NCI-H748 (cell line): ENCODE data around the gene IFNA14.
"Not testable (repeated sequence)": the region's sequence is repeated elsewhere in the genome, so short reads cannot be mapped to it uniquely, and the experiment has no call there.

ENCODE experiments used
- DNase-seq: peaks from one replicate; lab custom pipeline; 2025; ENCODE audit not compliant: unreplicated experiment; lab: John Stamatoyannopoulos, UW

IFNA14 gene

GRCh38 chr9:21239911-21240310 lies at the start of gene IFNA14:
IFNA14 (minus strand) TSS chr9:21240005; CDS start chr9:21239935, 70 bp downstream.
- DNase-seq, result no peak

GRCh38 chr9:21287280-21287679 lies 47.5 kb upstream of the IFNA14 start:
- no peak for DNase-seq

GRCh38 chr9:21286659-21287058 lies 46.9 kb upstream of the IFNA14 start:
- DNase-seq, result no peak

- no peak for DNase-seq
These were observed 46.3 kb upstream of the IFNA14 start for GRCh38 chr9:21286099-21286498.

GRCh38 chr9:21281275-21281674 lies 41.5 kb upstream of the IFNA14 start:
- DNase-seq, result no peak

GRCh38 chr9:21268347-21268657 lies 28.5 kb upstream of the IFNA14 start:
- DNase-seq, result no peak

GRCh38 chr9:21267485-21268346 lies 27.9 kb upstream of the IFNA14 start:
- DNase-seq, result no peak

- DNase-seq, result no peak
These were observed 27.1 kb upstream of the IFNA14 start for GRCh38 chr9:21266733-21267484.

GRCh38 chr9:21265421-21266189 lies 25.8 kb upstream of the IFNA14 start:
- no peak for DNase-seq

- no peak for DNase-seq
These were observed 15.9 kb upstream of the IFNA14 start for GRCh38 chr9:21255538-21256212.

GRCh38 chr9:21252721-21253547 lies 13.1 kb upstream of the IFNA14 start:
- peak; percentile 21 for DNase-seq

- DNase-seq, result no peak
These were observed 11.8 kb upstream of the IFNA14 start for GRCh38 chr9:21251638-21252037.

GRCh38 chr9:21251190-21251589 lies 11.4 kb upstream of the IFNA14 start:
- DNase-seq, result no peak

- DNase-seq, result no peak
These were observed 5.0 kb upstream of the IFNA14 start for GRCh38 chr9:21244836-21245235.

GRCh38 chr9:21236360-21236714 lies 3.5 kb downstream of the IFNA14 start:
- DNase-seq, result not testable (repeated sequence)

GRCh38 chr9:21235468-21236359 lies 4.1 kb downstream of the IFNA14 start:
- DNase-seq, result peak; percentile 40

GRCh38 chr9:21234153-21234687 lies 5.6 kb downstream of the IFNA14 start:
- no peak for DNase-seq

- DNase-seq, result no peak
These were observed 6.5 kb downstream of the IFNA14 start for GRCh38 chr9:21233258-21233657.

- no peak for DNase-seq
These were observed 11.7 kb downstream of the IFNA14 start, which contains the start of gene IFNA17 for GRCh38 chr9:21228122-21228521. IFNA17 (minus strand) TSS chr9:21228222; CDS start chr9:21228173, 49 bp downstream.
